Measurements from ENCODE around the gene CEP104. TPM values are rescaled to one million over a fixed set of nuclear protein-coding genes. Genes with fewer than 3 reads are reported as not detected.

Gene CEP104
- total RNA-seq, 1 experiment from 2014 or later, result 74.1 TPM

GRCh38 chr1:3821447-3821846 lies 35.6 kb downstream of the CEP104 start:
- no peak overlapping the region for H3K27ac Mint-ChIP-seq (ENCODE audit: low read depth, unreplicated experiment)
- no peak for DNase-seq (ENCODE audit: unreplicated experiment)
- POLR2A ChIA-PET, result interaction anchor here (0.6 kb wide), 1 partner anchor 1571 kb away, joined by 3 read pairs; no protein-coding TSS in a partner anchor
- no peak for TF ChIP-seq CTCF (IDR thresholded peaks at IDR 0.05; ENCODE audit: unreplicated experiment)
- BruUV-seq (replicated peaks), result no TSS peak
- H3K27me3 Mint-ChIP-seq (ENCODE audit: insufficient read depth, unreplicated experiment), result no peaks in the 10 kb centered on the region
- no peaks in the 10 kb centered on the region for H3K4me1 Mint-ChIP-seq (ENCODE audit: insufficient read depth, unreplicated experiment)
- no peak overlapping the region for H3K4me3 Mint-ChIP-seq (ENCODE audit: unreplicated experiment)
- CTCF ChIA-PET, result no interaction called here
- peaks cover 44% of the 10 kb centered on the region for H3K36me3 Mint-ChIP-seq (ENCODE audit: insufficient read depth, unreplicated experiment)
- H3K9me3 Mint-ChIP-seq (ENCODE audit: unreplicated experiment), result no peaks in the 10 kb centered on the region
- intact Hi-C loops (cut with micrococcal nuclease), result no loop called here

- no peak for DNase-seq (ENCODE audit: unreplicated experiment)
- TF ChIP-seq CTCF (IDR thresholded peaks at IDR 0.05; ENCODE audit: unreplicated experiment), result no peak
- H3K4me3 Mint-ChIP-seq (ENCODE audit: unreplicated experiment), result no peak overlapping the region
- H3K9me3 Mint-ChIP-seq (ENCODE audit: unreplicated experiment), result no peaks in the 10 kb centered on the region
- ChIA-PET CTCF (no interaction called here), POLR2A (interaction anchor here (0.6 kb wide), 1 partner anchor 1572 kb away, joined by 3 read pairs; no protein-coding TSS in a partner anchor)
- intact Hi-C loops (cut with micrococcal nuclease), result no loop called here
- H3K36me3 Mint-ChIP-seq (ENCODE audit: insufficient read depth, unreplicated experiment), result peaks cover 40% of the 10 kb centered on the region
- no peak overlapping the region for H3K27ac Mint-ChIP-seq (ENCODE audit: low read depth, unreplicated experiment)
- H3K27me3 Mint-ChIP-seq (ENCODE audit: insufficient read depth, unreplicated experiment), result no peaks in the 10 kb centered on the region
- BruUV-seq (replicated peaks), result no TSS peak
- no peaks in the 10 kb centered on the region for H3K4me1 Mint-ChIP-seq (ENCODE audit: insufficient read depth, unreplicated experiment)
These were observed 36.0 kb downstream of the CEP104 start for GRCh38 chr1:3821004-3821403.

- no peaks in the 10 kb centered on the region for H3K27me3 Mint-ChIP-seq (ENCODE audit: insufficient read depth, unreplicated experiment)
- no peak overlapping the region for H3K27ac Mint-ChIP-seq (ENCODE audit: low read depth, unreplicated experiment)
- DNase-seq (ENCODE audit: unreplicated experiment), result no peak
- no peaks in the 10 kb centered on the region for H3K9me3 Mint-ChIP-seq (ENCODE audit: unreplicated experiment)
- no peaks in the 10 kb centered on the region for H3K4me1 Mint-ChIP-seq (ENCODE audit: insufficient read depth, unreplicated experiment)
- BruUV-seq (replicated peaks), result no TSS peak
- intact Hi-C loops (cut with micrococcal nuclease), result no loop called here
- POLR2A ChIA-PET, result no interaction called here
- peaks cover 40% of the 10 kb centered on the region for H3K36me3 Mint-ChIP-seq (ENCODE audit: insufficient read depth, unreplicated experiment)
- CTCF ChIA-PET, result no interaction called here
- no peak for TF ChIP-seq CTCF (IDR thresholded peaks at IDR 0.05; ENCODE audit: unreplicated experiment)
- H3K4me3 Mint-ChIP-seq (ENCODE audit: unreplicated experiment), result no peak overlapping the region
These were observed 36.7 kb downstream of the CEP104 start for GRCh38 chr1:3820316-3820715.

- TF ChIP-seq CTCF (IDR thresholded peaks at IDR 0.05; ENCODE audit: unreplicated experiment), result no peak
- no peak overlapping the region for H3K27ac Mint-ChIP-seq (ENCODE audit: low read depth, unreplicated experiment)
These were observed 37.2 kb downstream of the CEP104 start for GRCh38 chr1:3819771-3820200.

More at GRCh38 chr1:3819771-3820200, 37.2 kb downstream of the CEP104 start:
- DNase-seq (ENCODE audit: unreplicated experiment), result no peak
- peaks cover 40% of the 10 kb centered on the region for H3K36me3 Mint-ChIP-seq (ENCODE audit: insufficient read depth, unreplicated experiment)
- CTCF ChIA-PET, result no interaction called here
- H3K4me1 Mint-ChIP-seq (ENCODE audit: insufficient read depth, unreplicated experiment), result no peaks in the 10 kb centered on the region
- H3K27me3 Mint-ChIP-seq (ENCODE audit: insufficient read depth, unreplicated experiment), result no peaks in the 10 kb centered on the region
- BruUV-seq (replicated peaks), result no TSS peak
- POLR2A ChIA-PET, result no interaction called here
- no peaks in the 10 kb centered on the region for H3K9me3 Mint-ChIP-seq (ENCODE audit: unreplicated experiment)
- intact Hi-C loops (cut with micrococcal nuclease), result no loop called here
- H3K4me3 Mint-ChIP-seq (ENCODE audit: unreplicated experiment), result no peak overlapping the region

All from MCF 10A (cell line).